A549 (cell line): ENCODE results near the gene CA10.

Source experiments
- ATOH8 ChIP-seq: fragments of 250-450 bp; sonication (Bioruptor Pico); IDR thresholded peaks from 2 replicates; pipeline ENCODE4 v1.5.0; 2020; ENCODE audit warnings: low read depth, mild to moderate bottlenecking, moderate library complexity
- ESRRA ChIP-seq: fragments of 150-350 bp; IDR thresholded peaks from 2 replicates; pipeline ENCODE4 v1.6.1; 2014; ENCODE audit warnings: mild to moderate bottlenecking, low read length, borderline replicate concordance
- FOSB ChIP-seq: fragments of 250-450 bp; sonication (Bioruptor Pico); IDR thresholded peaks from 2 replicates; pipeline ENCODE4 v1.5.0; 2020; ENCODE audit warnings: mild to moderate bottlenecking, moderate library complexity
- JUNB ChIP-seq: fragments of >200 bp; sonication (Bioruptor Twin); formaldehyde crosslinking; IDR thresholded peaks from 2 replicates; pipeline ENCODE4 v1.6.1; 2016
- MAX ChIP-seq: IDR thresholded peaks from 2 replicates; pipeline ENCODE4 v1.6.1; 2012
- MAZ ChIP-seq: fragments of 150-350 bp; IDR thresholded peaks from 2 replicates; pipeline ENCODE4 v1.6.1; 2014; ENCODE audit warnings: antibody characterized with exemption, low read depth, low read length, borderline replicate concordance
- POLR2A ChIP-seq: IDR thresholded peaks from 2 replicates; pipeline ENCODE4 v1.6.1; 2012; ENCODE audit warnings: mild to moderate bottlenecking, low read length
- POLR2AphosphoS2 ChIP-seq: conservative IDR thresholded peaks from 2 replicates; pipeline ENCODE4 v1.6.1; 2012; ENCODE audit warnings: low read length, improper control_type of control experiment, inconsistent platforms
- RAD21 ChIP-seq, 2 experiments: fragments of >200 bp in 1 of 2; sonication (Bioruptor Twin) in 1 of 2; formaldehyde crosslinking in 1 of 2; IDR thresholded peaks in 1 of 2; conservative IDR thresholded peaks in 1 of 2; 2 replicates in 1 of 2; 3 replicates in 1 of 2; pipeline ENCODE4 v1.6.1; 2012 to 2018; ENCODE audit warnings: inconsistent platforms in 1 of 2
- USF2 ChIP-seq: fragments of 450-650 bp; IDR thresholded peaks from 2 replicates; pipeline ENCODE4 v1.6.1; 2014; ENCODE audit warnings: antibody characterized with exemption
- TF ChIP-seq, protein P1 (sequence below): fragments of >200 bp; sonication (Bioruptor Twin); formaldehyde crosslinking; IDR thresholded peaks from 3 replicates; pipeline ENCODE4 v1.5.1; 2016

- TF ChIP-seq, protein P1, sequence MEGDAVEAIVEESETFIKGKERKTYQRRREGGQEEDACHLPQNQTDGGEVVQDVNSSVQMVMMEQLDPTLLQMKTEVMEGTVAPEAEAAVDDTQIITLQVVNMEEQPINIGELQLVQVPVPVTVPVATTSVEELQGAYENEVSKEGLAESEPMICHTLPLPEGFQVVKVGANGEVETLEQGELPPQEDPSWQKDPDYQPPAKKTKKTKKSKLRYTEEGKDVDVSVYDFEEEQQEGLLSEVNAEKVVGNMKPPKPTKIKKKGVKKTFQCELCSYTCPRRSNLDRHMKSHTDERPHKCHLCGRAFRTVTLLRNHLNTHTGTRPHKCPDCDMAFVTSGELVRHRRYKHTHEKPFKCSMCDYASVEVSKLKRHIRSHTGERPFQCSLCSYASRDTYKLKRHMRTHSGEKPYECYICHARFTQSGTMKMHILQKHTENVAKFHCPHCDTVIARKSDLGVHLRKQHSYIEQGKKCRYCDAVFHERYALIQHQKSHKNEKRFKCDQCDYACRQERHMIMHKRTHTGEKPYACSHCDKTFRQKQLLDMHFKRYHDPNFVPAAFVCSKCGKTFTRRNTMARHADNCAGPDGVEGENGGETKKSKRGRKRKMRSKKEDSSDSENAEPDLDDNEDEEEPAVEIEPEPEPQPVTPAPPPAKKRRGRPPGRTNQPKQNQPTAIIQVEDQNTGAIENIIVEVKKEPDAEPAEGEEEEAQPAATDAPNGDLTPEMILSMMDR = no peak
- TF ChIP-seq ESRRA = no peak
- no peak for TF ChIP-seq RAD21 (conservative IDR thresholded peaks at IDR 0.05 in 1 of 2, IDR thresholded peaks at IDR 0.05 in 1 of 2)
- no peak for TF ChIP-seq ATOH8
- no peak for TF ChIP-seq POLR2A
- TF ChIP-seq FOSB = no peak
- no peak for TF ChIP-seq POLR2AphosphoS2
- no peak for TF ChIP-seq MAZ
- TF ChIP-seq JUNB = no peak
- no peak for TF ChIP-seq USF2
- no peak for TF ChIP-seq MAX
These were observed 417.1 kb downstream of the CA10 start for GRCh38 chr17:51741458-51741857.
